Lower leg skin (tissue), 4 donors: ENCODE data around the gene LMAN2. TPM values are rescaled to one million over a fixed set of nuclear protein-coding genes. Genes with fewer than 3 reads are reported as not detected.

Experiments
- DNase-seq, 2 donors: peaks; one replicate each; pipeline ENCODE4 v3.0.0-alpha.2; 2019; ENCODE audit warnings: low spot score in 2 of 2
- H3K4me3 ChIP-seq: fragments of 200-600 bp; sonication (generic); 2 replicates; pipeline ENCODE4 v1.5.1; 2017; ENCODE audit warnings: mild to moderate bottlenecking, low read depth; ENCODE audit not compliant: poor library complexity, severe bottlenecking
- CTCF ChIP-seq, 3 donors: fragments of 450-650 bp; IDR thresholded peaks; one replicate each; pipeline ENCODE4 v1.5.1; 2016; ENCODE audit warnings: antibody characterized with exemption in 3 of 3, mild to moderate bottlenecking in 3 of 3, moderate library complexity in 2 of 3
- POLR2A ChIP-seq, 2 donors: fragments of 450-650 bp; IDR thresholded peaks; one replicate each; pipeline ENCODE4 v1.6.1; 2016 to 2017; ENCODE audit warnings: antibody characterized with exemption in 2 of 2, mild to moderate bottlenecking in 1 of 2, moderate library complexity in 1 of 2
- WGBS, 2 donors: methylation state at CpG; one replicate each; pipeline ENCODE4 v1.1.5; 2018; 5-methylcytosine and 5-hydroxymethylcytosine counted together
- intact Hi-C: fragments of 100-400 bp; cut with DNase I; formaldehyde crosslinking; loops from one replicate; pipeline ENCODE4 v1.15.0; 2023; ENCODE audit warnings: low total_unique reads
- total RNA-seq, 4 donors: library from RNA; depleted of rRNA; stranded (reverse); fragments of >200 nt; gene quantifications; one replicate each; pipeline ENCODE4 v1.1.0, GENCODE V29; 2016

LMAN2 gene
- total RNA-seq, 4 donors from 2014 or later: 139 to 191 (median 166) TPM

DNA sequence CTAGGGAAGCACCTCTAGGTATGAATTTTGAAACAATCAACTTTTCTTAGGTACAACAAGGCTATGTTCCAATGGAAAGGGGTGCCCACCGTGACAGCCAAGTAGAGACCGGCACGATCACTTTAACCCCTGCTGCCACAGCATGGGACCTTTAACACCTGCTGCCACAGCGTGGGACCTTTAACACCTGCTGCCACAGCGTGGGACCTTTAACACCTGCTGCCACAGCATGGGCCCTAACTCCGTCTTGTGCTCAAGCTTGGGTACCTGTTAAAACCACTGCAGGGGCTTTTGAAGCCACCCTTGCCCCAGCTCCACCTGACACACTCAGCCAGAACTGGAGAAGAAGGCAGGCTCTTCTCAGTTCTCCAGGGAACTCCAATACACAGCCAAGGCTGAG is 21.6 kb downstream of the LMAN2 start:
- intact Hi-C loops: no loop called here
- WGBS, 2 donors: 86 to 94% methylated on average over 6 of the region's 6 CpGs
- H3K4me3 ChIP-seq: no peak overlapping the region
- TF ChIP-seq POLR2A (IDR thresholded peaks at IDR 0.05) (no peak), CTCF (IDR thresholded peaks at IDR 0.05) (no peak)
- DNase-seq: no peak

DNA sequence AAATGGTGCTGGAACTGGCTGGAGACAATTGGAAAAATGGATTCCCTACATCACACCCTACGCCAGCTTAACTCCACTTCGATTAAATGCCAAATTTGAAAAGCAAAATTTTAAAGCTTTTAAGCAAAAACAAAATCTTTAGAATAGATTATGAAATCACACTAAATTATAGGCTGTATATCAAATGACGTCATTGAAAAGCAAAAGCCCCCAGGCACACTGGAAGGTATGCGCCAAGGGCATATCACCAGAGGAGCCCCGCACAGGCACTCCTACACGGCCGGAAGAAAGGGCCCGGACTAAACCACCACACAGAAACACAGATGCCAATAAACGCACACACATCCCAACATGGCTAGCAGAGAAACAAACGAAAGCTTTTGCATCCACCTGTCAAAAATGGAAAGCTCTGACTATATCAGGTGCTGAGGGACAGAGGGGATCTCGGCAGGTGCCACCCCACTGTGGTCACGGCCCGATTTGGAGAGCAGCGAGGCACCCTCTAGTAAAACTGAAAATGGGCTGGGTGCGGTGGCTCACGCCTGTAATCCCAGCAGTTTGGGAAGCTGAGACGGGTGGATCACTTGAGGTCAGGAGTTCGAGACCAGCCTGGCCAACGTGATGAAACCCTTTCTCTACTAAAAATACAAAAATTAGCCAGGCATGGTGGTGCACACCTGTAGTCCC is 22.8 kb downstream of the LMAN2 start:
- intact Hi-C loops: no loop called here
- WGBS, 2 donors: 85 to 89% methylated on average over 19 of the region's 19 CpGs
- no peak for TF ChIP-seq POLR2A (IDR thresholded peaks at IDR 0.05)
- no peak for TF ChIP-seq CTCF (IDR thresholded peaks at IDR 0.05)
- no peak for DNase-seq
- no peak overlapping the region for H3K4me3 ChIP-seq

DNA sequence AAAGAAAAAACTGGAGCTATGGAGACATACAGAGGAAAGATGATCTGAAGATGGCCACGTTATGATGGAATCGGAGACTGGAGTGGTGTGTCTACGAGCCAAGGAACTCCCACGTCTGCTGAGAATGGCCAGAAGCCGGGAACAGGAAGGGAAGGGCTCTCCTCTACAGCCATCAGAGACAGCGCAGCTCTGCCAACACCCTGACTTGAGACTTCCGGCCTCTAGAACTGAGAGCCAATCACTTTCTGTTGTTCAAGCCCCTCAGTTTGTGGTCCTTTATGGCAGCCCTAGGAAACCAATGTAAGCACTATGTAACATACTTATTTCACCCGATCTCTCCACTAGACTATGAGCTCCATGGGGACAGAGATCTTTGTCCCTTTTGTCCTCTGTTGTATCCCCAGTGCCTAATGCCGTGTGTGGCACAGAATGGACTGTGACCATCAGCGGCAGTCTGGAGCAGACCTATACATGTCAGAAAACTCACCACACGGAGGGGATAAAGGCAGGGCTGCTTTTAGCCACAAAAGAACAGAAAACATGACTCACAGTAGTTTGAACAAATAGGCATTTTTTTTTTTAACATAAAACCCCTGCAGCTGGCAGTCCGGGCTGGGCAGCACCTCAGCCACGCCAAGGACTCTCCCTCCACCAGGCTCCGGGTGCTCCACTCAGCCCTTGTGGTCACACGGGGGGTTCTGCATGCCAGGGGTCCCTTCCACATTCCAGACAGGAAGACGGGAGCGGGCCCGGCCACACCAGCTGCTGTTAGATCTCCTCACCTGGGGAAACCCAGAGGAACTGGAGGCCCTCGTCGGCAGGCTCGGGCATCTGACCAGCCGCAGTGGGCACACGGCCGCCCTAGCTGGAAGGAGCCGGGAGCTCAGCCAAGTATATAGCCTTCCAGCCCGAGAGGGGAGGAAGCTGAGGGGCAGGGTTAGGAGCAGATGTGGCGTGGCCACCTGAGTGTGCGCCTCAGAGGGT is 23.6 kb downstream of the LMAN2 start:
- intact Hi-C loops: no loop called here
- DNase-seq: no peak
- no peak for TF ChIP-seq CTCF (IDR thresholded peaks at IDR 0.05)
- TF ChIP-seq POLR2A (IDR thresholded peaks at IDR 0.05): no peak
- WGBS, 2 donors: 73 to 75% methylated on average over 28 of the region's 28 CpGs
- H3K4me3 ChIP-seq: no peak overlapping the region

DNA sequence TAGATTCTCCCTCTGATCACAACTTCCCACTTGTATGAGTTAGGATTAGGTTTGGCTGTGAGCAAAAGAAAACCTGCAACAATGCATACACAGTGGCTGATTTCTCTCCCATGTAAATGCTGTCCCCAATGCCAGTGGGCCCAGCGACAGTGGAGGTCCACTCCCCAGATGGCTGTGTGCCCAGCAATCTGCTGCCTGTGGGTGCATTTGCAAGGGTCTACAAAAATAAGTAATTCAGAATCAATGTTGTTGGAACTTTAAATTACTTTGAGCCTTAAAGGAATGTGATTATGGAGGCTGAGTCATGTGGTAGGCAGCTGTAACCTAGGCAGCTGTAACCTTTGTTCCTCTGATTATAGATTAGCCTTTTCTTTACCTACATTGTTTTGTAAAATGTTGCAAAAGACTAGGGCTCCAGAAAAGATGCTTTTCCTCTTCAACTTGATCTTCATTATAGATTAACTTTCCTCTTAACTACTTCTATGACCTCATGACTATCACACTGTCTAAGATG is 25.5 kb downstream of the LMAN2 start:
- TF ChIP-seq CTCF (IDR thresholded peaks at IDR 0.05) (no peak), POLR2A (IDR thresholded peaks at IDR 0.05) (no peak)
- H3K4me3 ChIP-seq: no peak overlapping the region
- DNase-seq: no peak
- 83 to 88% methylated on average over 1 of the region's 1 CpG for WGBS, 2 donors
- intact Hi-C loops: no loop called here

- intact Hi-C loops: no loop called here
- no peak for DNase-seq
- TF ChIP-seq POLR2A (IDR thresholded peaks at IDR 0.05) (no peak), CTCF (IDR thresholded peaks at IDR 0.05) (no peak)
- 85 to 92% methylated on average over 7 of the region's 7 CpGs for WGBS, 2 donors
- H3K4me3 ChIP-seq: no peak overlapping the region
Measured at GRCh38 chr5:177320879-177321278, 30.6 kb downstream of the LMAN2 start.
